Uterus (tissue), 4 donors: Measurements from ENCODE around the gene SCRT2. TPM values are rescaled to one million over a fixed set of nuclear protein-coding genes. Genes with fewer than 3 reads are reported as not detected.

Source experiments
- DNase-seq, 2 donors: peaks; one replicate each; pipeline ENCODE4 v3.0.0-alpha.2; 2019 to 2020
- H3K27ac ChIP-seq, 2 donors: fragments of 200-600 bp; sonication (generic); 1 replicate in 1 of 2; 2 replicates in 1 of 2; pipeline ENCODE4 v1.5.1; 2016 to 2018
- H3K27me3 ChIP-seq, 2 donors: fragments of 200-600 bp; sonication (generic); one replicate each; pipeline ENCODE4 v1.5.1; 2018 to 2019; ENCODE audit warnings: control low read depth in 1 of 2
- H3K36me3 ChIP-seq, 2 donors: fragments of 200-600 bp; sonication (generic); one replicate each; pipeline ENCODE4 v1.5.1; 2019; ENCODE audit warnings: control low read depth in 1 of 2
- H3K4me1 ChIP-seq, 2 donors: fragments of 200-600 bp; sonication (generic); one replicate each; pipeline ENCODE4 v1.5.1; 2018 to 2019; ENCODE audit warnings: control low read depth in 1 of 2
- H3K4me3 ChIP-seq, 2 donors: fragments of 200-600 bp; sonication (generic); 1 replicate in 1 of 2; 2 replicates in 1 of 2; pipeline ENCODE4 v1.5.1; 2018 to 2019; ENCODE audit warnings: mild to moderate bottlenecking in 1 of 2
- H3K9me3 ChIP-seq, 2 donors: fragments of 200-600 bp; sonication (generic); one replicate each; pipeline ENCODE4 v1.5.1; 2019; ENCODE audit warnings: control low read depth in 1 of 2
- POLR2A ChIP-seq, 2 donors: fragments of 450-650 bp; IDR thresholded peaks; one replicate each; pipeline ENCODE4 v1.6.1; 2016; ENCODE audit warnings: antibody characterized with exemption in 2 of 2, mild to moderate bottlenecking in 1 of 2, moderate library complexity in 1 of 2
- intact Hi-C: fragments of 100-400 bp; cut with DNase I; formaldehyde crosslinking; loops from one replicate; pipeline ENCODE4 v1.15.1; 2023; ENCODE audit warnings: low total_unique reads
- total RNA-seq, 4 donors: library from RNA; depleted of rRNA in 3 of 4; stranded (reverse); fragments of >200 nt in 3 of 4; gene quantifications; one replicate each; pipeline versions ENCODE4 v1.1.0 to v1.2.4, GENCODE V29; 2014 to 2023
- TF ChIP-seq, protein P1 (sequence below), 4 experiments: fragments of 200-600 bp in 2 of 4; fragments of 450-650 bp in 2 of 4; sonication (generic) in 2 of 4; IDR thresholded peaks; one replicate each; pipeline ENCODE4 v1.5.1; 2016 to 2019; ENCODE audit warnings: antibody characterized with exemption in 4 of 4, mild to moderate bottlenecking in 2 of 4, moderate library complexity in 1 of 4
- donor health status: DM: yes; HTN: yes; CAD: no.

Gene SCRT2
- total RNA-seq, 4 donors from 2014 or later: not detected

DNA sequence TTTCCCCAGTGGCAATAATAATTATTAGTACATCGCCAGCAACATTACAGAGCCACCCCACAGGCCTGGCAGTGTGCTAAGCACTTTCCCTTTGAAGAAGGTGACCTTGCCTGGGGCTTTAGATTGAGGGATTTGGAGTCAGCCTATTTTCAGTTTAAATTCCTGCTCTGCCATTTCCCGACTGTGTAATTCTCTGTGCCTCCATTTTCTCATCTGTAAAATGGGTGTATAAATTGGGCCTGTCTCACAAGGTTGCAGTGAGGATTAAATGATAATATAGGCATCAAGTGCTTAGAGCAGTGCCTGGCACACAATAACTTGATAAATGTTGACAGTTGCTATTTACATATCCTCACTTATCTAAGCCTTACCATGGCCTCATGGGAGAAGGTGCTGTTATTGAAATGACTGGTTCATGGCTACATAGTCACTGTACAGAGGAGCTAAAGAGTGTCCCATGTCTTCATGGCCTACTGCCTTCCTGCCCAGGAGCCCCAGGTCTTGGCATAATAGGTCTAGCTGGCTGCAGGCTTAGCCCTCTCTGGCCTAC is 5.1 kb upstream of the SCRT2 start:
- intact Hi-C loops: no loop called here
- Histone ChIP-seq H3K27ac (no peak overlapping the region), H3K4me3 (no peak overlapping the region), H3K4me1 (no peaks in the 10 kb centered on the region), H3K27me3 (peaks cover 2 to 10% of the 10 kb centered on the region in 2 donors), H3K9me3 (no peaks in the 10 kb centered on the region), H3K36me3 (no peaks in the 10 kb centered on the region)
- no peak for DNase-seq
- TF ChIP-seq, protein P1, sequence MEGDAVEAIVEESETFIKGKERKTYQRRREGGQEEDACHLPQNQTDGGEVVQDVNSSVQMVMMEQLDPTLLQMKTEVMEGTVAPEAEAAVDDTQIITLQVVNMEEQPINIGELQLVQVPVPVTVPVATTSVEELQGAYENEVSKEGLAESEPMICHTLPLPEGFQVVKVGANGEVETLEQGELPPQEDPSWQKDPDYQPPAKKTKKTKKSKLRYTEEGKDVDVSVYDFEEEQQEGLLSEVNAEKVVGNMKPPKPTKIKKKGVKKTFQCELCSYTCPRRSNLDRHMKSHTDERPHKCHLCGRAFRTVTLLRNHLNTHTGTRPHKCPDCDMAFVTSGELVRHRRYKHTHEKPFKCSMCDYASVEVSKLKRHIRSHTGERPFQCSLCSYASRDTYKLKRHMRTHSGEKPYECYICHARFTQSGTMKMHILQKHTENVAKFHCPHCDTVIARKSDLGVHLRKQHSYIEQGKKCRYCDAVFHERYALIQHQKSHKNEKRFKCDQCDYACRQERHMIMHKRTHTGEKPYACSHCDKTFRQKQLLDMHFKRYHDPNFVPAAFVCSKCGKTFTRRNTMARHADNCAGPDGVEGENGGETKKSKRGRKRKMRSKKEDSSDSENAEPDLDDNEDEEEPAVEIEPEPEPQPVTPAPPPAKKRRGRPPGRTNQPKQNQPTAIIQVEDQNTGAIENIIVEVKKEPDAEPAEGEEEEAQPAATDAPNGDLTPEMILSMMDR (IDR thresholded peaks at IDR 0.05): no peak
- no peak for TF ChIP-seq POLR2A (IDR thresholded peaks at IDR 0.05)

GRCh38 chr20:677957-678356 is 2.4 kb upstream of the SCRT2 start:
- peaks cover 0 to 3% of the 10 kb centered on the region in 2 donors for H3K4me1 ChIP-seq
- intact Hi-C loops: no loop called here
- H3K27me3 ChIP-seq: peaks cover 7 to 16% of the 10 kb centered on the region in 2 donors
- DNase-seq: no peak
- no peaks in the 10 kb centered on the region for H3K36me3 ChIP-seq
- no peak overlapping the region for H3K4me3 ChIP-seq
- TF ChIP-seq, protein P1 (IDR thresholded peaks at IDR 0.05): no peak
- TF ChIP-seq POLR2A (IDR thresholded peaks at IDR 0.05): no peak
- H3K27ac ChIP-seq: no peak overlapping the region
- no peaks in the 10 kb centered on the region for H3K9me3 ChIP-seq

GRCh38 chr20:676967-677366 is 1.4 kb upstream of the SCRT2 start:
- TF ChIP-seq, protein P1 (IDR thresholded peaks at IDR 0.05): no peak
- TF ChIP-seq POLR2A (IDR thresholded peaks at IDR 0.05): no peak
- DNase-seq: no peak
- H3K4me3 ChIP-seq: no peak overlapping the region

GRCh38 chr20:676315-676937 is 824 bp upstream of the SCRT2 start:
- Histone ChIP-seq H3K27ac (no peak overlapping the region), H3K4me3 (no peak overlapping the region), H3K9me3 (no peaks in the 10 kb centered on the region), H3K4me1 (peaks cover 0 to 3% of the 10 kb centered on the region in 2 donors), H3K36me3 (no peaks in the 10 kb centered on the region), H3K27me3 (peaks cover 7 to 21% of the 10 kb centered on the region in 2 donors)
- DNase-seq: no peak
- intact Hi-C loops: no loop called here
- TF ChIP-seq POLR2A (IDR thresholded peaks at IDR 0.05): no peak
- TF ChIP-seq, protein P1 (IDR thresholded peaks at IDR 0.05): no peak

More at GRCh38 chr20:676967-677366, 1.4 kb upstream of the SCRT2 start:
- H3K36me3 ChIP-seq: no peaks in the 10 kb centered on the region
- no peaks in the 10 kb centered on the region for H3K9me3 ChIP-seq
- intact Hi-C loops: no loop called here
- H3K27me3 ChIP-seq: peaks cover 7 to 20% of the 10 kb centered on the region in 2 donors
- no peak overlapping the region for H3K27ac ChIP-seq
- H3K4me1 ChIP-seq: peaks cover 0 to 3% of the 10 kb centered on the region in 2 donors

DNA sequence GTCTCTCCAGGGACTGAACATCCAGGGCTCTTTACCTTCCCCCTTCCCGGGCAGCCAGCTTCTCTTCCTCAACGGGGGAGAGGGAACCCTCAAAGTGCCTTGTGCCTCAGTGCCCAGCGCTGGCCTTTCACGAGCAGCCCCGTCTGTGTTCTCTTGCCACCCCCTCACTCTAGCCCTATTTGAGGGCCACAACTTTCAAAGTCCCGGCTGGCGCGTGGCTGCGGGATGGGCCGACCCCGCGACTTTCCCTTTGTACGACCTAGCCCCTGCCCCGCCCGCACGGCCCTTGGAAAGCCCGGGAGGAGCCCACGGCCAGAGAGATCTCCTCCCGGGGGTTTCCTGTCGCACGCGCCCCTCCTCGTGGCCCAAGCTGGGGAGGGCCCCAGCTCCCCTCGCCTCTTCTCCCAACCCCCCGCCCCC is 559 bp downstream of the SCRT2 start:
- no peak for TF ChIP-seq POLR2A (IDR thresholded peaks at IDR 0.05)
- TF ChIP-seq, protein P1 (IDR thresholded peaks at IDR 0.05): no peak
- no peak for DNase-seq
- H3K27me3 ChIP-seq: peaks cover 7 to 24% of the 10 kb centered on the region in 2 donors
- no peak overlapping the region for H3K4me3 ChIP-seq
- H3K36me3 ChIP-seq: no peaks in the 10 kb centered on the region
- no peaks in the 10 kb centered on the region for H3K9me3 ChIP-seq
- no peak overlapping the region for H3K27ac ChIP-seq
- intact Hi-C loops: no loop called here
- peaks cover 0 to 3% of the 10 kb centered on the region in 2 donors for H3K4me1 ChIP-seq
